Astrocyte (in vitro differentiated cells and primary cell): ENCODE data around the gene BRD7. TPM values are rescaled to one million over a fixed set of nuclear protein-coding genes. Genes with fewer than 3 reads are reported as not detected.

Experiments
- DNase-seq: peaks from one replicate; pipeline ENCODE4 v3.0.0-alpha.2; 2010; ENCODE audit warnings: low read depth
- FAIRE-seq: peaks from 2 replicates; lab custom pipeline; 2011; peaks lifted over from hg19 to GRCh38; lab: Jason Lieb, UNC
- H2AFZ ChIP-seq: 2 replicates; pipeline ENCODE4 v1.6.0; 2012; ENCODE audit warnings: low read depth, low read length, inconsistent platforms
- H3K27ac ChIP-seq: 2 replicates; pipeline ENCODE4 v1.5.1; 2011; ENCODE audit warnings: low read depth, low read length, inconsistent platforms
- H3K27me3 ChIP-seq: 2 replicates; pipeline ENCODE4 v1.6.0; 2011; ENCODE audit warnings: low read length, inconsistent platforms; ENCODE audit not compliant: insufficient read depth
- H3K36me3 ChIP-seq: 2 replicates; pipeline ENCODE4 v1.5.1; 2011; ENCODE audit warnings: low read length, inconsistent platforms; ENCODE audit not compliant: insufficient read depth
- H3K4me1 ChIP-seq: 2 replicates; pipeline ENCODE4 v1.5.1; 2011; ENCODE audit warnings: low read length, inconsistent platforms; ENCODE audit not compliant: insufficient read depth
- H3K4me2 ChIP-seq: 2 replicates; pipeline ENCODE4 v1.6.0; 2012; ENCODE audit warnings: low read length, inconsistent platforms
- H3K4me3 ChIP-seq: 2 replicates; pipeline ENCODE4 v1.5.1; 2011; ENCODE audit warnings: low read depth, mild to moderate bottlenecking, low read length, inconsistent platforms; ENCODE audit not compliant: insufficient read depth
- H3K79me2 ChIP-seq: 2 replicates; pipeline ENCODE4 v1.6.0; 2012; ENCODE audit warnings: mild to moderate bottlenecking, low read length, inconsistent platforms; ENCODE audit not compliant: insufficient read depth
- H3K9ac ChIP-seq: 2 replicates; pipeline ENCODE4 v1.6.0; 2012; ENCODE audit warnings: mild to moderate bottlenecking, low read length, inconsistent platforms
- H3K9me3 ChIP-seq: 2 replicates; pipeline ENCODE4 v1.5.1; 2012; ENCODE audit warnings: low read depth, mild to moderate bottlenecking, low read length, inconsistent platforms; ENCODE audit not compliant: insufficient read depth
- H4K20me1 ChIP-seq: 2 replicates; pipeline ENCODE4 v1.6.0; 2012; ENCODE audit warnings: low read length, inconsistent platforms; ENCODE audit not compliant: insufficient read depth
- H3K27ac Mint-ChIP-seq: one replicate; pipeline ENCODE4 v1.8.0; 2021; ENCODE audit warnings: mild to moderate bottlenecking, mixed read lengths; ENCODE audit not compliant: unreplicated experiment
- H3K27me3 Mint-ChIP-seq: one replicate; pipeline ENCODE4 v1.8.0; 2021; ENCODE audit warnings: low read depth, mixed read lengths; ENCODE audit not compliant: unreplicated experiment
- H3K36me3 Mint-ChIP-seq: one replicate; pipeline ENCODE4 v1.8.0; 2021; ENCODE audit warnings: low read depth, mixed read lengths; ENCODE audit not compliant: unreplicated experiment
- H3K4me1 Mint-ChIP-seq: one replicate; pipeline ENCODE4 v1.8.0; 2021; ENCODE audit warnings: low read depth, mixed read lengths; ENCODE audit not compliant: unreplicated experiment
- H3K4me3 Mint-ChIP-seq: one replicate; pipeline ENCODE4 v1.8.0; 2021; ENCODE audit warnings: mild to moderate bottlenecking, moderate library complexity, mixed read lengths; ENCODE audit not compliant: unreplicated experiment
- H3K9me3 Mint-ChIP-seq: one replicate; pipeline ENCODE4 v1.8.0; 2021; ENCODE audit warnings: mild to moderate bottlenecking, mixed read lengths; ENCODE audit not compliant: unreplicated experiment
- CTCF ChIP-seq: IDR thresholded peaks from 2 replicates; pipeline ENCODE4 v1.5.1; 2011; ENCODE audit warnings: low read depth, mild to moderate bottlenecking, inconsistent platforms, low read length, moderate library complexity; ENCODE audit not compliant: insufficient read depth
- EZH2 ChIP-seq: IDR thresholded peaks from 2 replicates; pipeline ENCODE4 v1.6.1; 2012; ENCODE audit warnings: mild to moderate bottlenecking, low read length, inconsistent platforms; ENCODE audit not compliant: insufficient read depth
- total RNA-seq: library from RNA; stranded (reverse); gene quantifications from 2 replicates; pipeline ENCODE4 v1.2.1, GENCODE V29; 2021

Gene BRD7
- total RNA-seq, 1 donor from 2014 or later = 58.5 TPM

- Histone ChIP-seq H3K4me3 (no peak overlapping the region), H3K27me3 (no peaks in the 10 kb centered on the region), H2AFZ (no peak overlapping the region), H4K20me1 (peaks cover 36% of the 10 kb centered on the region), H3K36me3 (no peaks in the 10 kb centered on the region), H3K27ac (no peak overlapping the region), H3K9ac (no peak overlapping the region), H3K4me1 (peaks cover 8% of the 10 kb centered on the region), H3K9me3 (no peaks in the 10 kb centered on the region), H3K4me2 (no peak overlapping the region), H3K79me2 (peaks cover 27% of the 10 kb centered on the region)
- Mint-ChIP-seq H3K4me1 (peaks cover 7% of the 10 kb centered on the region), H3K36me3 (no peaks in the 10 kb centered on the region), H3K9me3 (no peaks in the 10 kb centered on the region), H3K27ac (no peak overlapping the region), H3K4me3 (no peak overlapping the region), H3K27me3 (no peaks in the 10 kb centered on the region)
- TF ChIP-seq EZH2 = no peak
- no peak for TF ChIP-seq CTCF
- FAIRE-seq = no peak
- no peak for DNase-seq
Measured at GRCh38 chr16:50271148-50272041, 97.4 kb downstream of the BRD7 start.

GRCh38 chr16:50270510-50271147 lies 98.2 kb downstream of the BRD7 start:
- no peaks in the 10 kb centered on the region for H3K36me3 ChIP-seq
- peaks cover 27% of the 10 kb centered on the region for H3K79me2 ChIP-seq
- H3K9me3 ChIP-seq = no peaks in the 10 kb centered on the region
- peaks cover 15% of the 10 kb centered on the region for H3K4me1 ChIP-seq
- H3K4me3 ChIP-seq = no peak overlapping the region
- no peak overlapping the region for H3K4me2 ChIP-seq
- no peak overlapping the region for H3K27ac Mint-ChIP-seq
- DNase-seq (no peak), FAIRE-seq (no peak)
- no peak overlapping the region for H2AFZ ChIP-seq
- no peaks in the 10 kb centered on the region for H3K27me3 ChIP-seq
- no peaks in the 10 kb centered on the region for H3K36me3 Mint-ChIP-seq
- H3K4me1 Mint-ChIP-seq = peaks cover 7% of the 10 kb centered on the region
- TF ChIP-seq CTCF (no peak), EZH2 (no peak)
- H3K27me3 Mint-ChIP-seq = no peaks in the 10 kb centered on the region
- no peak overlapping the region for H3K4me3 Mint-ChIP-seq
- no peak overlapping the region for H3K27ac ChIP-seq
- no peak overlapping the region for H3K9ac ChIP-seq
- no peaks in the 10 kb centered on the region for H3K9me3 Mint-ChIP-seq
- peaks cover 32% of the 10 kb centered on the region for H4K20me1 ChIP-seq
